HG03095 (cell line): Measurements from ENCODE around the gene TRAM2.

Experiments
- ATAC-seq: cut with Tn5 transposase; IDR thresholded peaks from one replicate; pipeline ENCODE4 v1.9.1; 2021; ENCODE audit warnings: moderate library complexity; ENCODE audit not compliant: unreplicated experiment

The TRAM2 gene

GRCh38 chr6:52595000-52595795 lies 18.3 kb upstream of the TRAM2 start:
- peak; percentile 71 for ATAC-seq

GRCh38 chr6:52594221-52594620 lies 17.4 kb upstream of the TRAM2 start:
- no peak for ATAC-seq

- ATAC-seq, result no peak
Observed at GRCh38 chr6:52591832-52592231, 15.0 kb upstream of the TRAM2 start.

GRCh38 chr6:52590152-52590891 lies 13.5 kb upstream of the TRAM2 start:
- no peak for ATAC-seq

- ATAC-seq, result no peak
Observed at GRCh38 chr6:52588710-52589091, 11.8 kb upstream of the TRAM2 start.

GRCh38 chr6:52588087-52588709 lies 11.3 kb upstream of the TRAM2 start:
- no peak for ATAC-seq

GRCh38 chr6:52587001-52587400 lies 10.1 kb upstream of the TRAM2 start:
- no peak for ATAC-seq

GRCh38 chr6:52584203-52584602 lies 7.3 kb upstream of the TRAM2 start:
- ATAC-seq, result no peak

- no peak for ATAC-seq
Observed at GRCh38 chr6:52582996-52583395, 6.1 kb upstream of the TRAM2 start.

- ATAC-seq, result no peak
Observed at GRCh38 chr6:52582446-52582845, 5.6 kb upstream of the TRAM2 start.

GRCh38 chr6:52580905-52581304 lies 4.0 kb upstream of the TRAM2 start:
- ATAC-seq, result no peak

- no peak for ATAC-seq
Observed at GRCh38 chr6:52579006-52579660, 2.3 kb upstream of the TRAM2 start.

GRCh38 chr6:52577778-52578463 lies 1.1 kb upstream of the TRAM2 start:
- no peak for ATAC-seq

GRCh38 chr6:52576392-52577021 lies 353 bp downstream of the TRAM2 start:
- ATAC-seq, result peak; percentile 52

GRCh38 chr6:52576054-52576391 lies 837 bp downstream of the TRAM2 start:
- no peak for ATAC-seq

GRCh38 chr6:52575502-52575892 lies 1.4 kb downstream of the TRAM2 start:
- no peak for ATAC-seq

GRCh38 chr6:52574709-52575501 lies 2.0 kb downstream of the TRAM2 start:
- ATAC-seq, result peak; percentile 41

- ATAC-seq, result no peak
Observed at GRCh38 chr6:52573295-52573694, 3.6 kb downstream of the TRAM2 start.

GRCh38 chr6:52572536-52572935 lies 4.3 kb downstream of the TRAM2 start:
- no peak for ATAC-seq
